GM21381 (cell line): ENCODE data around the gene NATD1.
A peak's percentile ranks its signal among the peaks of the same experiment; 100 is the strongest.

ENCODE experiments used
- ATAC-seq: cut with Tn5 transposase; IDR thresholded peaks from one replicate; pipeline ENCODE4 v1.9.1; 2021; ENCODE audit warnings: mild to moderate bottlenecking, moderate library complexity; ENCODE audit not compliant: unreplicated experiment

The NATD1 gene, protein sequence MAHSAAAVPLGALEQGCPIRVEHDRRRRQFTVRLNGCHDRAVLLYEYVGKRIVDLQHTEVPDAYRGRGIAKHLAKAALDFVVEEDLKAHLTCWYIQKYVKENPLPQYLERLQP

DNA sequence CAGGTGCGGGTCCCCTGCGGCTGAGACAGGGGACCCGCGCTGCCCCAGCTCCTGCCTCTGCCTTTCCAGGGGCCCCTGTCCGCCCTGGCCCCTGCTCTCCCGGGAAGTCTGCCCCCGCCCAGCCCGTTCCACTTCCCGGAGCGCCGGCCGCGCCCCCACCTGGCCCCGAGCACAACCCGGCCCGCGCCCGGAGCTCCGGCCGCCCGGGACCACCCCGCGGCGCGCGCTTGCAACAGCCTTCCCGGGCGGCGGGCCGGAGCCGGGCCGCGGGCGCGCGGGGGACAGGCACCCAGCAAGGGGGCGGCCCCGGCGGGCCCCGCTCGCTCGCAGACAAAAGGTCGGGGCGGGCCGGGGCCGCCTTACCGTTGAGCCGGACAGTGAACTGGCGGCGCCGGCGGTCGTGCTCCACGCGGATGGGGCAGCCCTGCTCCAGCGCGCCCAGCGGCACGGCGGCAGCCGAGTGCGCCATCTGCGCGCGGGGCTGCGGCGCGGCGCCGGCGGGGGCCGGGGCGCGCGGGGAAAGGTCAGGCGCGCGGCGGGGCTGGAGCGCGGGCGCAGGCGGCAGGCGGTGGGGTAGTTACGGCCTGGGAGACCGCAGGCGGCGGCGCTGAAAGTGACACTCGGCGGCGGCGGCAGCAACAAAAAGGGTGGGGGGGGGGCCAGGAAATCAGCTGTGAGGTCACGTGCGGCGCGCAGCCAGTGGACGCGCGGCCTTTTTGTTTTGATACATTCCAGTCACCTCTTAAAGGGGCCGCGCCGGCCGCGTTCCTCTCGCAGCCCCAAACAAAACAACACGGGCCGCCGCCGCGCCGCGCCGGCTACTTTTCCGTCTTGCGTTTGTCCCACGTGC, at the start of gene NATD1:
Gene NATD1, minus strand, starts transcription at position 615 of the 850 bp plus-strand sequence. Its CDS starts 146 bp downstream, at position 469.
- ATAC-seq = peak; percentile 60

DNA sequence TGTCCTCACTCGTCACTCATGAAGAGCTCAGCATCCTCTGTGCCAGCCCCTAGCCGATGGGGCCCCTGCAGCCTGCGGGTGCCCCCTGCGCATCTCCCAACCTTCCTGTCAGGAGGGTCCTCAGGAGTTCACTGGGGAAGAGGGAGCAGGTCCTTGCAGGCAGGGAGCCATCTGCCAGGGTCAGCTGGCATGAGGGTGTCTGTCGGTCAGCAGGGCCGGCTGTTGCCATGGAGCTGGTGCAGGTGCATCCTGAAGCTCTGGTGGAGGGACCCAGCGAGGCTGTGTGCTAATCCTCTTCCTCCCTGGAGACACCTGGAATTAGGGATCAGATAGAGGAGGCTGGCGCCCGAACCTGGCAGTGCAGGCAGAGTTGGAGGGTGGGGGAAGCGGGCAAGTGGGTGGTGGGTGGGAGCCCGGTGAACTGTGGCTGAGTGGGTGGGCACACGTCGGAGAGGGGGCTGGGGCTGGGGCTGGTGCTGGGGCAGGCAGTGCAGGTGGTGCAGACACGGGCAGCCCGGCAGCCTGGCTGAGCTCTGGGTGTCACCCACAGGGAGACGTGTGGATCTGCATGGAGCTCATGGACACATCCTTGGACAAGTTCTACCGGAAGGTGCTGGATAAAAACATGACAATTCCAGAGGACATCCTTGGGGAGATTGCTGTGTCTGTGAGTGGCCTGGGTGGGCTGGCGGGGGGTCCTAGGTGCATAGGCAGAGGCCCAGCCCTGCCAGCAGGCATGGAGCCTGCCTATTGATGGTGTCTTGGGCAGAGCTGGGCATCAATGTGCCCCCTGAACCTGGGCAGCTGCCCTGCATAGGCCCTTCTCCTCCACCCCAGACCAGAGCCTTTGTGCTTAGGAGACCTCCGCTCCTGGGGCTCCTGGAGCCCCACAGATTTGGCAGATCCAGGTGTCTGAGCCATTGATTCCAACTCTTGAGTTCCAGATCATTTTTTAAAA, 48.7 kb upstream of the NATD1 start:
- ATAC-seq = no peak

DNA sequence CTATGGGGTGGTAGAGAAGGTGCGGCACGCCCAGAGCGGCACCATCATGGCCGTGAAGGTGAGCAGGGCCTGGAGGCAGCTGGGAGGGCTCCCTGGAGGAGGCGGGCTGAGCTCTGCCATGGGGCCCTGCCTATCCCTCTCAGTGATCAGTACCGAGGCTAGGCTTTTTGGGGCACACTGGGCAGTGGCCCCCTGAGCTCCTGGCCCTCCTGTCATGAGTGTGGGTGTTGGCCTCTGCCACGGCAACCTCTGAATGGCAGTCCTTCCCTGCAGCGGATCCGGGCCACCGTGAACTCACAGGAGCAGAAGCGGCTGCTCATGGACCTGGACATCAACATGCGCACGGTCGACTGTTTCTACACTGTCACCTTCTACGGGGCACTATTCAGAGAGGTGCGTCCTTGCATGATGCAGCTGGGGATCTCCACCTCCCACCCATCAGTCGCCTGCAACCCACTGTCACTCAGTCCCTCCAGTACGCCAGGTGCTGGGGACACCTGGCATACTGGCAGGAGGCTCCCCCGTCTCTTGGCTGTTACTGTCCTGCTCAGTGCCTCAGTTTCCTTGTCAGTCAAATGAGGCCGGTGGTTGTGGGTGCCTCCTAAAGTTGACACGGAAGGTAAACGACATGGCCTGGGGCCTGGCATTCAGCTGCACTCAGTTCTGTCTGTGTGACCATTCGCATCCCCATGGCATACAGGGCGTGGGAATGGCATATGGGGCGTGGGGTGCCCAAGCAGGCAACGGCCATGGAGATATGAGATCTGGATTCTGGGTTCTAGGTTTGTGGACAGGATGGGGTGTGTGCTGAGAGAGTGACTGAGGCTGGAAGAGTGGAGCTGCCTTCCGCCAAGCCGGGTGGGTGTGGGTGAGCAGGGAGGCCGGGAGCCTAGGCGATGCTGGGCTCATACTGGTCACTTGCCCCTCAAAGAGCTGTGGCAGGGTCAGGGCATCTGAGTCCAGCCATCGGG, 47.7 kb upstream of the NATD1 start:
- no peak for ATAC-seq

GRCh38 chr17:21299981-21300600, 46.9 kb upstream of the NATD1 start:
- ATAC-seq = no peak

- ATAC-seq = no peak
These were observed 45.8 kb upstream of the NATD1 start for GRCh38 chr17:21298983-21299519.

- no peak for ATAC-seq
These were observed 45.1 kb upstream of the NATD1 start for GRCh38 chr17:21298056-21298982.

DNA sequence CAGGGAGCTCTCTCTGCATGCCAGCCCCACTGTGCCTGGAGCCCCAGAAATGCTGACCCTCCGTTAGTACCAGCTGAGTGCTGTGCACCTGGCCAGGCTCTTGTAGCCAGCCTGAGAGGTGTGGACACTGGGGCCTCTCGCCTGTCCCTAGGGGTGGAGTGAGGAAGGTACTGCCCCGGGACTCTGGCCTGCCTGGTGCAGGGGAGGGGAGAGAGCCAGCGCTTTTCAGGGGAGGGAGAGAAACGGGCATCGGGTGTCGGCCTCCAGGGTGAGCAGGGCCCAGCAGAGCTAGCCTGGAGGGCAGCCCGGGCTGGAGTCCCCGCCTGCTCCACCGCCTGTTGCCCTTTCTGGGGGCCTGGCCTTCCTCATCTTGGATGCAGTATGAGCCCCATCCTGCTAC, 44.4 kb upstream of the NATD1 start:
- ATAC-seq = no peak

- no peak for ATAC-seq
These were observed 43.9 kb upstream of the NATD1 start for GRCh38 chr17:21297026-21297520.

DNA sequence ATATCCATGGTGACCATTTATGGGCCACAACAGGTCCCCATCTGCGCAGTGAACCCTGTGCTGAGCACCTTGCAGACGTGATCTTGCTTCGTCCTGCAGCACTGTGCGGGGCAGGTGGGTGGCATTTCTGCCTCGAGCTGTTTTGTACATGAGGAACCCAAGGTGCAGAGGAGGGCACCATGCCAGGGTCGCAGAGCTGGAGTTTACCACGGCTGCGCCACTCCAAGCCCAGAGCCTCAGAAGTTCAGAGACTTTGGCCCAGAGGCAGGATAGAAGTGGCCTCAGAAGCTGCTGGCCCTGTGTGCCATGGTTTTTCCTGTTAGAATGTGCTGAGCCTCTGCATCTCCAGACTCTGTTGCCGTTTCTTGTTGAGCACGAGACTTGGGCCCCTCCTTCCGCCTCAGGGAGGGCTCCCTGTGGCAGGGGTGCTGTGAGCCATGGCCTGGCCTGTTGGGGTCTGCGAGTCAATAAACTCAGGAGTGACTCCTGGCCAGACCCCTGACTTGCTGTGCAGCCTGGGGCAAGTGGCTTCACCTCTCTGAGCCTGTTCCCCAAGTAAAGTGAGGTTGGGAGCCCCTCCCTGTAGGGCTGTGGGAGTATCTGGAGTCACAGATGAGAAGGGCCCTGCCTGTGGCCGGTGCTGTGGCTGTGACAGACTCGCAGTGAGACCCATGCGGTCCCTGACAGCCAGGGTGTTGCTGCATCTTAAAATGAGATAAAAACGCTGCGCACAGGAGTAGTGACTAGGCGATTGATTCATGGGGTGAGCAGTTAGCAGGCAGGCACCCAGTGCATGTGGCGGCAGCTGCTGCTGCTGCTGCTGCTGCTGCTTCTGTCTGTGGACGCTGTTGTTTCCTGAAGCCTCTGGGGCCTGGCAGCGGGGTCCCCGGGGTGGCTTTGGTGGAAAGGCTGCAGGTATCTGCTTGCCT, 43.2 kb upstream of the NATD1 start:
- ATAC-seq = no peak

GRCh38 chr17:21295036-21295952, 42.1 kb upstream of the NATD1 start:
- ATAC-seq = no peak

DNA sequence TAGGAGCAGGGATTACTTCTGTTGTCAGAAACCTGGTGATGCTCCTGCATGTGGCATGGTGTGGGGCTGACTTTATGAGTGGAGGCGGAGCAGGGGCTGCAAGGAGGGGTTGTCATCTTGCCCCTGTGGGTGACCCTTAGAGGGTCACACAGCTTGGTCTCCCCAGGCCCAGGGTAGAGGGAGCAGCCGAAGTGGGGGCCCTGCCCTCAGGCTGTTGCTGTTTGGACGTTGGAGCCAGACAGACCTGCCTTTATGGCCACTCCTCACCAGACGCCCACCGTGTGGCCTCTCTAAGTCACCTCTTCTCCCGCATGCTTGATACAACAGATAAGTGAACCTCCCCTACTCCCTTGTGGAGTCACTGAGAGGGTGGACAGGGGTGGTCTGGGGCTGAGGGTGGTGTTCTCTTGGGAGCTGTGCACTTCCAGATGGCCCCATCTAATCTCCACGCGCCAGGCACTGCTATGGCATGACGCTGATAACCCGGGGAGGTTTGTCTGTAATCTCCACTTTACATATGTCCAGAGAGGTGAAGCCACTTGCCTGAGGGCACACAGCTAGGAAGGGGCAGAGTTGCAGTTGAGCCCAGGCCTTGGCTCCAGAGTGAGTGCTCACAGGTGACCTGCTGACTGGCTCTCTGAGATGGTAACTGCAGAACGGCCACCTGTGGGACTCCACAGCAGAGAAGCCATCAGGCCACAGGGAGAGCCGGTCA, 41.3 kb upstream of the NATD1 start:
- ATAC-seq = no peak

DNA sequence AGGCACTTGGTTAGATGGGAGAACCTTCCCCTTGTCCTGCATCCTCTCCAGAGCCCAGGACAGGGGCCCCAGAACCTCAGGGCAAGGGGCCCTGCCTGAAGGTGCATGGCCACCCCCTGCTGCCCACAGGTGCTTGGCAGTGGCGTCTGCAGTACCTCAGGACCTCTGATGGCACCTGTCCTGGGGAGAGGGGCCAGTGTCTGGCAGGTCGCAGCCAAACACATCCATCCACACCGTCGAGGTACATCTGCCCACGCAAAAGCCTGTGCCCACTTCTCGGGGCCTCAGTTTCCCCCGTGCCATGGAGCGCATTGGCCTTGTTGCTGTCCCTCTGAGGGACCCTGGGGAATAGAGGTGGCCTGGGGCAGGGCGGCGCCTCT, 40.6 kb upstream of the NATD1 start:
- ATAC-seq = no peak

GRCh38 chr17:21292867-21293830, 39.9 kb upstream of the NATD1 start:
- no peak for ATAC-seq

DNA sequence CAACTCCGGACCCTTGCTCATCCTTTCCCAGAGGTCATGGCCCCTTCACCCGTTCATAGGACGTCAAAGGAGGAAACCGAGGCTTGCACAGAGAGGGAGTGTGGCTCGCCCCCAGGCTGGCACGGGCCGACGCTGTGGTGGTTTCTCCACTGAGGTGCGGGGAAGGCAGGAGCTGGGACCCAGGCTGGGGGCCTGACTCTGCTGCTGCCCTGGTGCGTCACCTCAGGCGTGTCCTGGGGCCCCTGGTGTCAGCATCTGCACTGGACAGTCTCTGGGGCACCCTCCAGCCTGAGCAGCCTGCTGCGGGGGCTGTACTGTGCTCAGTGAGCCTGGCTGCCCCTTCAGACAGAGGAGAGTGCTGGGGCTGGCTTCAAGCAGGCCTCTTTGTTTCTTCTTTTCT, 38.7 kb upstream of the NATD1 start:
- no peak for ATAC-seq
